Nephron (organoid): ENCODE data around the gene C1QL1.

Experiments used
- H3K27ac Mint-ChIP-seq, 3 experiments: 2 replicates each; pipeline ENCODE4 v1.8.0; 2020; ENCODE audit warnings: mixed read lengths in 3 of 3, mild to moderate bottlenecking in 2 of 3, moderate library complexity in 1 of 3
- H3K27me3 Mint-ChIP-seq: 2 replicates; pipeline ENCODE4 v1.8.0; 2021; ENCODE audit warnings: low read depth, mild to moderate bottlenecking, moderate library complexity, mixed read lengths
- H3K36me3 Mint-ChIP-seq: 2 replicates; pipeline ENCODE4 v1.8.0; 2020; ENCODE audit warnings: low read depth, mixed read lengths
- H3K4me1 Mint-ChIP-seq: 2 replicates; pipeline ENCODE4 v1.8.0; 2020; ENCODE audit warnings: mixed read lengths
- H3K4me3 Mint-ChIP-seq, 3 experiments: 2 replicates each; pipeline ENCODE4 v1.8.0; 2020; ENCODE audit warnings: mild to moderate bottlenecking in 3 of 3, mixed read lengths in 3 of 3, moderate library complexity in 2 of 3
- H3K9me3 Mint-ChIP-seq: 2 replicates; pipeline ENCODE4 v1.8.0; 2020; ENCODE audit warnings: mixed read lengths
- CTCF ChIP-seq, 3 experiments: fragments of 200-600 bp; sonication (generic); IDR thresholded peaks; one replicate each; pipeline ENCODE4 v1.5.0; 2021; ENCODE audit warnings: antibody characterized with exemption in 3 of 3; ENCODE audit not compliant: unreplicated experiment in 3 of 3

C1QL1 gene

GRCh38 chr17:44977814-44978550 is 9.9 kb upstream of the C1QL1 start:
- peaks cover 52% of the 10 kb centered on the region for H3K4me1 Mint-ChIP-seq

DNA sequence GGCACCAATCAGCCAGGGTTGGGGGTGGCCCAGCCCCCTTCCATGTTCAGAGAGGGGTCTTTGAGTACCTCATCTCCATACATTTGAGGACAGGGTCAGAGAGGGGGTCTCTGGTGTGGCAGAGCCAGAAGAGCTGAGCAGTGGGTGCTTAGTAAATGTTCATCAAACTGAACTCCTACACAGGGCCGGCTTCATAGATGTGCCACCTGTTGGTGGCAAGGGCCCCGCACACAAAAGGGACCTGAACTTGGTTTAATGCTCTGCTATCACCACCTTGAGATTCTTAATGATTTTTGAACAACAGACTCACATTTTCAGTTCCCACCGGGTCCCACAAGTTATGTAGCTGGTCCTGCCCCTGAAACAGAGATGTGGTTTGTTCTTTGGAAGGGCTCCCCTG is 9.0 kb upstream of the C1QL1 start:
- H3K9me3 Mint-ChIP-seq, result no peaks in the 10 kb centered on the region

More at GRCh38 chr17:44977814-44978550, 9.9 kb upstream of the C1QL1 start:
- H3K36me3 Mint-ChIP-seq, result no peaks in the 10 kb centered on the region
- peak in 1 of 3 experiments; percentile 13 for TF ChIP-seq CTCF (IDR thresholded peaks at IDR 0.05; ENCODE audit: unreplicated experiment in 3 of 3)
- peaks cover 23% of the 10 kb centered on the region for H3K27me3 Mint-ChIP-seq
- H3K9me3 Mint-ChIP-seq, result no peaks in the 10 kb centered on the region
- H3K4me3 Mint-ChIP-seq, result peak overlapping the region in 2 of 3 experiments; percentile 29 to 48
- H3K27ac Mint-ChIP-seq, result peak overlapping the region; percentile 71 to 89 (median 81)

DNA sequence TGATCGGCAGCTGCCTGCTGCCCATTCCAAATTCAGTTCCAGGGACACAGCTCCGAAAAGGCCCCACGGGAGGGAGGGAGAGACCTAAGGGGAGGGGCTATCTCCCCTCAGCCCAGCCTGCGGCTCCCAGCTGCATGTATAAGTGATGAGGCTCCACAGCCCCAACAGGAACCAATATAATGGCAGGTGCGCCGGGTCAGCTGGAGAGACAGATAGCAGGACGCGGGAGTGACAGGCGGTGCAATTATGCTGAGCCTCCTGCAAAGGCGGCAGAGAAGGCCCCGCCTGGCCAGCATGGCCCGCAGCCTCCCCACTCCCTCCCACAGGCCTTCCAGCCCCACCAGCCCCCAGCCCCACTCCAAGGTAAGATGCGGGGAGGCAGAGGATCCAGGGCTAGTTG is 8.1 kb upstream of the C1QL1 start:
- no peak for TF ChIP-seq CTCF (IDR thresholded peaks at IDR 0.05; ENCODE audit: unreplicated experiment in 3 of 3)
- H3K27ac Mint-ChIP-seq, result no peak overlapping the region
- no peaks in the 10 kb centered on the region for H3K36me3 Mint-ChIP-seq
- no peak overlapping the region for H3K4me3 Mint-ChIP-seq
- peaks cover 38% of the 10 kb centered on the region for H3K27me3 Mint-ChIP-seq
- H3K4me1 Mint-ChIP-seq, result peaks cover 44% of the 10 kb centered on the region
- no peaks in the 10 kb centered on the region for H3K9me3 Mint-ChIP-seq

More for the DNA sequence above, 9.0 kb upstream of the C1QL1 start:
- Mint-ChIP-seq H3K4me1 (peaks cover 52% of the 10 kb centered on the region), H3K27me3 (peaks cover 31% of the 10 kb centered on the region), H3K27ac (peak overlapping the region; percentile 50 to 89 (median 81)), H3K4me3 (peak overlapping the region in 1 of 3 experiments; percentile 19), H3K36me3 (no peaks in the 10 kb centered on the region)
- TF ChIP-seq CTCF (IDR thresholded peaks at IDR 0.05; ENCODE audit: unreplicated experiment in 3 of 3), result no peak

GRCh38 chr17:44972953-44973352 is 4.8 kb upstream of the C1QL1 start:
- Mint-ChIP-seq H3K36me3 (no peaks in the 10 kb centered on the region), H3K4me3 (peak overlapping the region in 1 of 3 experiments; percentile 46), H3K4me1 (peaks cover 25% of the 10 kb centered on the region), H3K27me3 (peaks cover 69% of the 10 kb centered on the region), H3K9me3 (no peaks in the 10 kb centered on the region), H3K27ac (peak overlapping the region in 1 of 3 experiments; percentile 42)
- no peak for TF ChIP-seq CTCF (IDR thresholded peaks at IDR 0.05; ENCODE audit: unreplicated experiment in 3 of 3)

DNA sequence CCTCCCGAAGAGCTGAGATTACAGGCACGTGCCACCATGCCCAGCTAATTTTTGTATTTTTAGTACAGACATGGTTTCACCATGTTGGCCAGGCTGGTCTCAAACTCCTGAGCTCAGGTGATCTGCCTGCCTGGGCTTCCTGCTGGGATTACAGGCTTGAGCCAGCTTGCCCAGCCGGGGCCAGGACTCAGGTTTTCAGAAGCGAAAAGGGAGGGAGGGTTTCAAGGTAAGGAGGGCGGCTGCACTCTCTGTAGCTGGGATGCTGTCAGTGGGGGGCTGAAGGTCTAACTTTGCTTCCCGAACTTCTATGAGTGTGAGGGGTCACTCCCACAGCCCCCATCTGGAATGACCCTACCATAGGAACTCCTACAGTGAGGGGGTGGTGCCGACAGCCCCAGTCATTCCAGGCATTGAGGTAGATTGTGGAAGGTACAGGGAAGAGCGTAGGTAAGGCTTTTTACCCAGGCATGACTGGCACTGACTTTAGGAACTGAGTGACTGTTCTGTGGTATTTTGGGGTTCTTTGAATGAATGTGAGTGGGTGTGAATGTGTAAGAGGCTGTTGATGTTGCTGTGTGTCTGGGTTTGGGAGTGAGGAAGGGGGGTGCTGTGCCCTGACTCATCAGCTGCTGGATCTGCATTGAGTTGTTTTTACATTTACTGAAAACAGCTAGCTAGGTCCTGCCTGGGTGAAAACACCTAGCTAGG is 3.8 kb upstream of the C1QL1 start:
- Mint-ChIP-seq H3K4me1 (peaks cover 15% of the 10 kb centered on the region), H3K9me3 (no peaks in the 10 kb centered on the region), H3K4me3 (peak overlapping the region in 2 of 3 experiments; percentile 26 to 32), H3K36me3 (no peaks in the 10 kb centered on the region), H3K27ac (peak overlapping the region in 1 of 3 experiments; percentile 54), H3K27me3 (peaks cover 69% of the 10 kb centered on the region)
- TF ChIP-seq CTCF (IDR thresholded peaks at IDR 0.05; ENCODE audit: unreplicated experiment in 3 of 3), result no peak
